ENCODE results near the gene BTF3. TPM values are rescaled to one million over a fixed set of nuclear protein-coding genes. Genes with fewer than 3 reads are reported as not detected.
"Not testable (repeated sequence)": the region's sequence is repeated elsewhere in the genome, so short reads cannot be mapped to it uniquely, and the experiment has no call there.

The BTF3 gene
- total and polyA plus RNA-seq, 3 donors from 2014 or later: 232 to 387 (median 277) TPM

DNA sequence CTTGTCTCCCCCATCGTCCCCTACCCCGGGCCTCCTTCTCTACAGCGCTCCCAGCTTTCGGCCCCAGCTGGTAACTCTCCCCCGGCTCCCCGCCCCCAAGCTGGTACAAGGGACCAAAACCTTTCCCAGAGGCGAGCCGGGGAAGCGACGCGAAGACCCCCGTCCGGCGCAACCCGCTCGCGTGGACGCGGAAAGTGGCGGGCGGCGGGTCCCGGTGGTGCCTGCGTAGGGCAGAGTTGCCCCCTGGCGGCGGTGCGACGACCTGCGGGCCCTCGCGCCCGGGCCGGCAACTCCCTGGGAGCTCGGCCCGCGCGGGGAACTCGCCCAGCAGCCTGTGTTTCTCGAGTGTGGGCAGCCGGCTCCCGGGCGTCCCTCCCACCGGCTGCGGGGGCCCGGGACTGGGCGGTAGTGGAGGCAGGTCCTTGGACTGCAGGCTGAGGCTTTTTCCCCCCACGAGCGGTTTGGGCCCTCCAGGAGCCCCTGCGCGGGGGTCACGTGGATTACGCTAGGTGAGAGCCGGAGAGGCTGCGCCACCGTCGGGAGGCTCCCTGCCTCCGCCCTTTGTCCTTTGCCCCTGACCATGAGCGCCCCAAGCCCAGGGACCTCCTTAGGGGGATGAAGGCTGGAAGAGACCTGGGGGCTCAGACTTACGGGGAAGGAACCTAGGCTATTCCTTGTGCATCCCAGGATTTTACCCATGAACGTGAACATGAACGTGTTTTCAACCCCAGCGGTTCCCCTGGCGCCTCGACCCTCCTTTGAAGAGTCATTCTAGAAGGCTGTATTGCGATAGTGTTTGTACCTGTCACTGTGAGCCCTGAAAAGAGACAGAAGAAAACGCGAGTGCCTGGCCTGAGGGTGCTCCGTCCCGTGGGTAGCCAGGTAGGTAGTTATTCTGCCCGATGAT lies 46.8 kb upstream of the BTF3 start:
- WGBS, 2 donors: 3 to 5% methylated on average over 34 to 67 of the region's 70 CpGs
- no peaks in the 10 kb centered on the region for H3K36me3 ChIP-seq (ENCODE audit: low read depth, missing control alignments)
- H3K9me3 ChIP-seq: no peaks in the 10 kb centered on the region
- no peak for TF ChIP-seq POLR2A (IDR thresholded peaks at IDR 0.05)
- TF ChIP-seq, protein P1, sequence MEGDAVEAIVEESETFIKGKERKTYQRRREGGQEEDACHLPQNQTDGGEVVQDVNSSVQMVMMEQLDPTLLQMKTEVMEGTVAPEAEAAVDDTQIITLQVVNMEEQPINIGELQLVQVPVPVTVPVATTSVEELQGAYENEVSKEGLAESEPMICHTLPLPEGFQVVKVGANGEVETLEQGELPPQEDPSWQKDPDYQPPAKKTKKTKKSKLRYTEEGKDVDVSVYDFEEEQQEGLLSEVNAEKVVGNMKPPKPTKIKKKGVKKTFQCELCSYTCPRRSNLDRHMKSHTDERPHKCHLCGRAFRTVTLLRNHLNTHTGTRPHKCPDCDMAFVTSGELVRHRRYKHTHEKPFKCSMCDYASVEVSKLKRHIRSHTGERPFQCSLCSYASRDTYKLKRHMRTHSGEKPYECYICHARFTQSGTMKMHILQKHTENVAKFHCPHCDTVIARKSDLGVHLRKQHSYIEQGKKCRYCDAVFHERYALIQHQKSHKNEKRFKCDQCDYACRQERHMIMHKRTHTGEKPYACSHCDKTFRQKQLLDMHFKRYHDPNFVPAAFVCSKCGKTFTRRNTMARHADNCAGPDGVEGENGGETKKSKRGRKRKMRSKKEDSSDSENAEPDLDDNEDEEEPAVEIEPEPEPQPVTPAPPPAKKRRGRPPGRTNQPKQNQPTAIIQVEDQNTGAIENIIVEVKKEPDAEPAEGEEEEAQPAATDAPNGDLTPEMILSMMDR (IDR thresholded peaks at IDR 0.05): peak; percentile 77 to 91 (median 87)
- peak; percentile 72 for DNase-seq
- H3K4me3 ChIP-seq: peak overlapping the region; percentile 41 to 42
- H3K4me1 ChIP-seq: peaks cover 6% of the 10 kb centered on the region
- H3K27ac ChIP-seq: no peak overlapping the region
- intact Hi-C loops (cut with DNase I; ENCODE audit: low total_unique reads): no loop called here
- H3K27me3 ChIP-seq: peaks cover 4% of the 10 kb centered on the region

DNA sequence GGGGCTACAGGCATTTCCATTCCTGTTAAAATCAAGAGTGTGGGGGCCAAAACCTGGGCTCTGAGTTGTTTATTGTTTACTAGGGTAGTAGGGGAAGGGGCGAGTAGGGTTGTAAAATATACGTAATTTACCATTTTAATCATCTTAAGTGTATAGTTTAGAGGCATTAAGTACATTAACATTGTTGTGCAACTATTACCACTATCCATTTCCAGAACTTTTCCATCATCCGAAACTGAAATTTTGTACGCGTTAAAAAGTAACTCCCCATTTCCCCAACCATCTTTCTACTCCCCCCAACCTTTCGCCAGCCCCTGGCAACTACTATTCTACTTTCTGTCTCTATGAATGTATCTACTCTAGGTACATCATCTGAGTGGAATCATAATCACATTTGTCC lies 46.0 kb upstream of the BTF3 start:
- Histone ChIP-seq H3K4me1 (peaks cover 6% of the 10 kb centered on the region), H3K36me3 (ENCODE audit: low read depth, missing control alignments) (no peaks in the 10 kb centered on the region), H3K27me3 (no peaks in the 10 kb centered on the region), H3K4me3 (no peak overlapping the region), H3K9me3 (no peaks in the 10 kb centered on the region), H3K27ac (no peak overlapping the region)
- DNase-seq: no peak
- intact Hi-C loops (cut with DNase I; ENCODE audit: low total_unique reads): no loop called here
- WGBS, 2 donors: 40 to 56% methylated on average over 6 of the region's 6 CpGs
- TF ChIP-seq, protein P1 (IDR thresholded peaks at IDR 0.05): no peak
- no peak for TF ChIP-seq POLR2A (IDR thresholded peaks at IDR 0.05)

- Histone ChIP-seq H3K27me3 (no peaks in the 10 kb centered on the region), H3K9me3 (no peaks in the 10 kb centered on the region), H3K4me3 (no peak overlapping the region), H3K36me3 (ENCODE audit: low read depth, missing control alignments) (no peaks in the 10 kb centered on the region), H3K27ac (no peak overlapping the region), H3K4me1 (no peaks in the 10 kb centered on the region)
- DNase-seq: peak; percentile 46
- intact Hi-C loops (cut with DNase I; ENCODE audit: low total_unique reads): no loop called here
- WGBS, 2 donors: 54 to 60% methylated on average over 6 of the region's 6 CpGs
- TF ChIP-seq, protein P1 (IDR thresholded peaks at IDR 0.05): peak in 2 of 3 experiments; percentile 47 to 58
- TF ChIP-seq POLR2A (IDR thresholded peaks at IDR 0.05): no peak
Observed at GRCh38 chr5:73454379-73455036, 43.7 kb upstream of the BTF3 start.

DNA sequence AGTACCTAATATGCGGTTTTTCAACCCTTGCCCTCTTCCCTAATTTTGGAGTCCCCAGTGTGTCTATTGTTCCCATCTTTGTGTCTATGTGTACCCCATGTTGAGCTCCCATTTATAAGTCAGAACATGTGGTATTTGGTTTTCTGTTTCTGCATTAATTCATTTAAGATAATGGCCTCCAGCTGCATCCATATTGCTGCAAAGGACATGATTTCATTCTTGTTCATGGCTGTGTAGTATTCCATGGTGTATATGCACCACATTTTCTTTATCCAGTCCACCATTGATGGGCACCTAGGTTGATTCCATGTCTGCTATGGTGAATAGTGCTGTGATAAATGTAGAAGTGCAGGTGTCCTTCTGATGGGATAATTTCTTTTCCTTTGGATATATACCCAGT lies 41.8 kb upstream of the BTF3 start:
- H3K27ac ChIP-seq; H3K36me3 ChIP-seq (ENCODE audit: low read depth, missing control alignments); H3K27me3 ChIP-seq; H3K9me3 ChIP-seq; H3K4me3 ChIP-seq; DNase-seq; intact Hi-C loops (cut with DNase I; ENCODE audit: low total_unique reads); H3K4me1 ChIP-seq: not testable (repeated sequence)
- 86 to 90% methylated on average over 1 of the region's 1 CpG for WGBS, 2 donors

DNA sequence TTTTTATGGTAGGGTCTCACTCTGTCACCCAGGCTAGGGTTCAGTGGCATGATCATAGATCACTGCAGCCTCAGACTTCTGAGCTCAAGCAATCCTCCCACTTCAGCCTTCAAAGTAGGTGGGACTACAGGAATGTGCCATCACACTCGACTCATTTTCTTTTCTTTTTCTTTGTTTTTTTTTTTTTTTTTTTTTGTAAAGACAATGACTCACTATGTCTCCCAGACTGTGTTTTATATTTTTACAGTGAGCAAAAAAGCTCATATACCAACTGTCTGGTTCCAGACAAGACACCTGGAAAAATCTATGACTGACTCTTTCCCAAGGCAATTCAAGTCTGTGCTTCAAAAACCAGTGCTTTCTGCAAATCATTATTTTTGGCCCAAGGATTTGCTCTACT lies 38.9 kb upstream of the BTF3 start:
- Histone ChIP-seq H3K9me3 (no peaks in the 10 kb centered on the region), H3K36me3 (ENCODE audit: low read depth, missing control alignments) (no peaks in the 10 kb centered on the region), H3K4me3 (no peak overlapping the region), H3K27me3 (no peaks in the 10 kb centered on the region), H3K27ac (no peak overlapping the region), H3K4me1 (no peaks in the 10 kb centered on the region)
- intact Hi-C loops (cut with DNase I; ENCODE audit: low total_unique reads): no loop called here
- DNase-seq: no peak
- 39 to 55% methylated on average over 1 of the region's 1 CpG for WGBS, 2 donors
- TF ChIP-seq, protein P1 (IDR thresholded peaks at IDR 0.05): no peak
- no peak for TF ChIP-seq POLR2A (IDR thresholded peaks at IDR 0.05)

Measured in testis (tissue), 3 donors.